SK-N-DZ (cell line): Measurements from ENCODE around the gene GPHA2.

ENCODE experiments used
- DNase-seq: peaks from one replicate; pipeline ENCODE4 v3.0.0-alpha.2; 2015; ENCODE audit warnings: low spot score

GPHA2 gene

GRCh38 chr11:64930340-64930739 lies 5.4 kb downstream of the GPHA2 start:
- DNase-seq = no peak

- no peak for DNase-seq
Measured at GRCh38 chr11:64929625-64930024, 6.1 kb downstream of the GPHA2 start.

- DNase-seq = no peak
Measured at GRCh38 chr11:64928957-64929356, 6.7 kb downstream of the GPHA2 start.

- DNase-seq = no peak
Measured at GRCh38 chr11:64926689-64927088, 9.0 kb downstream of the GPHA2 start.

- no peak for DNase-seq
Measured at GRCh38 chr11:64925536-64926436, 9.9 kb downstream of the GPHA2 start.

DNA sequence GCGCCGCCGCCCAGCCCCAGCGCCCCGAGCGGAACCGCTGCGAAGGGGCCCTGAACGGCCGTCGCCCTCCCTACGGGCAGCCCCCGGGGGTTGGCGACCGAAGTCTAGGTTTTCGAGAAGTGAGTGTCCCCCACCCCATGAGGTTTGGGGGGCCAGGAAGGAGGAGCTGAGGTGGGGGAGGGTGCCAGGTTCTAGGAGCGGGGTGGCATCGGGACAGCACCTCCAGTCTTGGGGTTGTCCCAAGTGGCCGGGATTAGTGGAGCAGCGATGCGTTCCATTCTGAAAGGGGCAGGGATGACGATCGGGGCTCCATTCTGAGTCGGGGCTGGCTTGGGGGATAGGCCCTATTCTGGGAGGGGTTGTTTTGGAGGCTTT lies 10.8 kb downstream of the GPHA2 start:
- no peak for DNase-seq

GRCh38 chr11:64923944-64924909 lies 11.5 kb downstream of the GPHA2 start, which contains the start of gene PPP2R5B:
Gene PPP2R5B (plus strand): TSS chr11:64924689. CDS start chr11:64925735, 1,046 bp downstream.
- DNase-seq = peak; percentile 91

GRCh38 chr11:64923151-64923661 lies 12.5 kb downstream of the GPHA2 start:
- no peak for DNase-seq

GRCh38 chr11:64921384-64921783 lies 14.3 kb downstream of the GPHA2 start:
- DNase-seq = no peak

- DNase-seq = no peak
Measured at GRCh38 chr11:64920124-64920523, 15.6 kb downstream of the GPHA2 start.

GRCh38 chr11:64919627-64920026 lies 16.1 kb downstream of the GPHA2 start:
- no peak for DNase-seq

GRCh38 chr11:64918017-64918416 lies 17.7 kb downstream of the GPHA2 start:
- no peak for DNase-seq

- DNase-seq = no peak
Measured at GRCh38 chr11:64917663-64917995, 18.1 kb downstream of the GPHA2 start.

DNA sequence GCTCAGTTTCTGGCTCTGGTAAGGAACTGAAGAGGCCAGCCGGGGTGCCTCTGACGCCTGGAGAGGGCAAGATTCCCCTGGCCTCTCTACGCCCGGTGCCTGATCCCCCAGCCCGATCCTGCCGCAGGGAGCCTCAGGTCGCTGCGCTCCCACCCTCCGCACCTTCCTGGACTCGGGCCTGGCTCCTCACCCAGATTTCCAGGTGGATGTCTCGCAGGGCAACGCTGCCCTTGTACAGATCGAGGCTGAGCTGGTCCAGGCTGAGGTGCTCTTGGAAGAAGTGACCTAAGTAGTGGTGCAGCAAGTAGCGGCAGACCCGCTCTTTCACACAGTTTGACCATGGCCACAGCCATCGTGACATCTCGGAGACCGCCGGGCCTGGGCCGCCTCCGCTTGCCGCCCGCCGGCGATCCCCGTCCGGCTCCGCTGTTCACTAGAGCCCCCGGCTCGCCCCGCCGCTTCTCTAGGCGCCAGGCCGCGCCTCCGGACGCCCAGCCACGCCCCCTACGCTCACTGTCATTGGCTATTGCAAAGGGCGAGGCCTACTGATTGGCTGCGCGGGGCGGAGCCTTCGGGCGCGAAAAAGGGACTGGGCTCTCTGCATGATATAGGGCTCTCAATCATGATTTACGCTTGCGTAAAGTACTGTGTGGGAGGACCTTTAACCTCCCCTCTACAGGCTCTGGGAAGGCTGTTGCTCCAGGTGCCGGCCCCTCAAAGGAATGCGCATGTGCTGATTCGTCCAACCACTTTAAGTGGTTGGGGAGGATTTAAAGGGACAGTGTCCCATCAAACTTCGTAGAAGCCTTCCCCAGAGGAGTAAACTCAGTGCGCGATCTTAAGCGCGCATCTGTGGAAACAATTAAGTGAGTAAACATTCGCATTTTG lies 18.7 kb downstream of the GPHA2 start, which contains the start of gene ATG2A:
Gene ATG2A, minus strand, starts transcription at position 435 of the 888 bp plus-strand sequence. Its CDS starts 74 bp downstream, at position 361.
- DNase-seq = peak; percentile 100

- no peak for DNase-seq
Measured at GRCh38 chr11:64916040-64916774, 19.5 kb downstream of the GPHA2 start.

DNA sequence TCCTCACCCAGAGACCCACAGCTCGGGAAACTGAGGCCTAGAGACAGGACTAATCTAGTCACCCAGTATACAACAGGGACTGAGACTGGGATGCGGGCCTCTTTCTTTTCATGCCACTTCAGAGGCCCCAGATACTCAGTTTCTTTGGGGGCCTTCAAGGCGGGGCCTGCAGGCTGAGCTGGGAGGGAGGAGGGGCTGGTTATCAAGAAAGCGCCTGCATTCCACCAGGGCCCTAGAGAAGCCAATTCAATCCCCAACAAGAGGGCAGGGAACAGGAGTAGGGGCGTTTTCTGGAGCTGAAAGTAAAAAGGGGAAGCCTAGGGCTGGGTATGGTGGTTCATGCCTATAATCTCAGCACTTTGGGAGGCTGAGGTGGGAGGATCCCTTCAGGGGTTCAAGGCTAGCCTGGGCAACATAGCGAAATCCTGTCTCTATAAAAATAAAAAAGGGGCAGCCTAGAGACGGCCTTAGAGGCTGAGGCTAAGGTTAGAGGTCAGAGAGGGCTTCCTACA lies 20.3 kb downstream of the GPHA2 start:
- DNase-seq = no peak

DNA sequence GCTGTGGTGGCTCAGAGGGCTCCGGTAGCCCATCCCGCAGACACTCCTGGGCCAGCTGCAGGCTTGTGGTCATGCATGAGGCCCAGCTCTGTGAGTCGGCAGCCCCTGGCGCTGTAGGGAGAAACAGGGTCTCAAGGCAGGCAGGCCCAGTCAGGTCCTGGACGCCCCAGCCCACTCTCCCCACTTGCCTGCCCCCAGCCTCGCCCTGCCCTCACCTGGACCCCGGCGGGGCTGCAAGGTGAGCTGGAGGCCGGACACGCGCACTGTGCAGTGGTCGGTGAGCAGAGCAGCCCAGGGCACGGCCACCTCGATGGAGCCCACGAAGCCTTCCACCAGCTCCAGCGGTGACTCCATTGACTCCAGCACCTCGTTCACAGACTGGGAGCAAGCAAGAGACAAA lies 21.6 kb downstream of the GPHA2 start:
- DNase-seq = no peak

- no peak for DNase-seq
Measured at GRCh38 chr11:64913171-64913727, 22.4 kb downstream of the GPHA2 start.

DNA sequence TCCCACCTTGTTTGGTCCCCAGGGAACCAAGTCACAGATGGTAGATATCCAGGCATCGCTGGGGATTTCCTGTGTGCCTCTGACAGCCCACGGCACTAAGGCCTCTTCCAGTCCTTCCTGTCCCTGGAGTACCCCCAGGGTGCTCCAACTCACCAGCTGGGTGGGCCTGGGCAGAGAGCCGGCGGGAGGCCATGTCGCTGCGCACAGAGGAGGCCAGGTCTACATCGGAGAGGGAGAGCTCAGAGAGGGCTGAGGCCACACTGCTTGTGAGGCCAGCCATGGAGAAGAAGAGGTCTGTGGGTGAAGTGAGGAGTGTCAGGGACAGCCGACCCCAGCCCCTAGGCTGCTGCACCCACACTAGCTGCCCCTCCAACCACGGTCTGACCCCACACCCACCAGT lies 24.0 kb downstream of the GPHA2 start:
- DNase-seq = no peak

- DNase-seq = no peak
Measured at GRCh38 chr11:64911142-64911541, 24.6 kb downstream of the GPHA2 start.
